ENCODE results near the gene USP2. TPM values are rescaled to one million over a fixed set of nuclear protein-coding genes. Genes with fewer than 3 reads are reported as not detected.

Gene USP2
- total RNA-seq, 2 experiments from 2014 or later, result 10.6 to 24.5 TPM

GRCh38 chr11:119337581-119338317, 43.7 kb downstream of the USP2 start:
- peak overlapping the region; percentile 13 for H3K4me3 ChIP-seq (ENCODE audit: low read depth, low read length, poor library complexity, severe bottlenecking)
- H3K4me2 ChIP-seq (ENCODE audit: low read length), result peak overlapping the region; percentile 50
- H3K9me2 ChIP-seq (ENCODE audit: insufficient read depth, low read length), result no peaks in the 10 kb centered on the region
- ChIA-PET POLR2A (interaction anchor here (0.5 to 1.8 kb wide), 13 partner anchors 19 to 1964 kb away, joined by 3 to 7 read pairs (median 3); partner anchors contain the start of genes HINFP and USP2), CTCF (ENCODE audit: unreplicated experiment) (interaction anchor here (0.5 to 2.0 kb wide), 11 partner anchors 13 to 336 kb away, joined by 3 to 16 read pairs (median 4); partner anchors contain the start of gene USP2)
- no peaks in the 10 kb centered on the region for H3K9me3 ChIP-seq (ENCODE audit: low read length)
- peaks cover 6% of the 10 kb centered on the region; the same call in 1 of the 2 replicates for H3K36me3 ChIP-seq (ENCODE audit: insufficient read depth, low read length)
- H3K79me2 ChIP-seq (ENCODE audit: insufficient read depth, low read depth, low read length), result peaks cover 10% of the 10 kb centered on the region; the same call in 1 of the 2 replicates
- peaks cover 48% of the 10 kb centered on the region for H3K4me1 ChIP-seq (ENCODE audit: insufficient read depth, low read length, poor library complexity, severe bottlenecking)
- H2AFZ ChIP-seq (ENCODE audit: low read length), result no peak overlapping the region
- no peak for DNase-seq (ENCODE audit: low spot score)
- intact Hi-C loops (cut with micrococcal nuclease; ENCODE audit: unreplicated experiment), result loop anchor here (1.0 to 5.0 kb wide), 2 partner anchors 37 to 135 kb away; no protein-coding TSS in a partner anchor
- TF ChIP-seq CTCF (conservative IDR thresholded peaks at IDR 0.05; ENCODE audit: low read length) (no peak), EZH2phosphoT487 (IDR thresholded peaks at IDR 0.05; ENCODE audit: borderline replicate concordance, low read depth, low read length) (no peak)
- BruUV-seq (replicated peaks), result no TSS peak
- no peaks in the 10 kb centered on the region for H4K20me1 ChIP-seq (ENCODE audit: insufficient read depth, low read length)
- H3K27ac ChIP-seq (ENCODE audit: low read depth, low read length, poor library complexity, severe bottlenecking), result no peak overlapping the region

DNA sequence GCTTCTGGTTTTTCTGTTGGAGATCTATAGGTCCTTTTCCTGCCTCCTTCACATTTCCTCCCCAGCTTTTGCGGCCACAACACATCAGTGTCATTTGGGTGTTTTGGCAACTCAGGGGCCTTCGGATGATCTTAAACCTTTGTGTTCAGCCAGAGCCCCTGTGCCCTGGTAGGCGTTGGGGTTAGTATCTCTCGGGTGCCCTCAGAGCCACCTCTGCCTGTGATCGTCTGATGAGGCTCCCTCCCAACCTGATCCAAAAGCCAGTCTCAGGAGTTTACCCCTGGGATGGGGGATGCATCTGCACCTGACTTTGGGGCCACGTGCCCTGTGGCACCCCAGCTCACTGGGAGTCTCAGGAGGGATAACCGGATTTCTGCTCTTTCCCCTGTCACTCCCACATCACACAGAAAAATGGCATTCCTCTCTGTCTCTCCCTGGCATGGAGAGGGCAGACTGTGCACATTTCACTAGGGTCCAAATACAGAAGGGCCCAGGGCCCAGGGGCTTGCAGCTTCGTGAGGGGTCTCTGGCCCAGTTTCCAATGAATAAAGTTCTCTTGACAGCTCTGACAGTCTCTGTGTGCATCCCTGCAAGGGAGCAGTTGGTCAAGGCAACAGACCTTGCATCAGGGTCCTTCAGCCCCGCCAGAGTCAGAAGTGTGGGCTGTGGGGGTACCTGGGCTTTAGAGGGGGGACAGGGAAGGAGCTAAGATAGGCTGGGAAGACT, 44.6 kb downstream of the USP2 start:
- H3K4me1 ChIP-seq (ENCODE audit: insufficient read depth, low read length, poor library complexity, severe bottlenecking), result peaks cover 48% of the 10 kb centered on the region
- H3K79me2 ChIP-seq (ENCODE audit: insufficient read depth, low read depth, low read length), result peaks cover 10% of the 10 kb centered on the region; the same call in 1 of the 2 replicates
- H2AFZ ChIP-seq (ENCODE audit: low read length), result no peak overlapping the region
- H3K4me3 ChIP-seq (ENCODE audit: low read depth, low read length, poor library complexity, severe bottlenecking), result peak overlapping the region; percentile 13
- H3K27ac ChIP-seq (ENCODE audit: low read depth, low read length, poor library complexity, severe bottlenecking), result no peak overlapping the region
- TF ChIP-seq EZH2phosphoT487 (IDR thresholded peaks at IDR 0.05; ENCODE audit: borderline replicate concordance, low read depth, low read length) (no peak), CTCF (conservative IDR thresholded peaks at IDR 0.05; ENCODE audit: low read length) (no peak)
- ChIA-PET CTCF (ENCODE audit: unreplicated experiment) (interaction anchor here (1.6 to 2.0 kb wide), 2 partner anchors 34 to 37 kb away, joined by 4 to 14 read pairs; no protein-coding TSS in a partner anchor), POLR2A (interaction anchor here (0.8 to 1.8 kb wide), 4 partner anchors 25 to 216 kb away, joined by 3 to 7 read pairs (median 4); partner anchors contain the start of genes HINFP and USP2)
- no peaks in the 10 kb centered on the region for H3K9me3 ChIP-seq (ENCODE audit: low read length)
- peak overlapping the region; percentile 50 for H3K4me2 ChIP-seq (ENCODE audit: low read length)
- intact Hi-C loops (cut with micrococcal nuclease; ENCODE audit: unreplicated experiment), result loop anchor here (5.0 kb wide), 1 partner anchor 135 kb away; no protein-coding TSS in a partner anchor
- peaks cover 6% of the 10 kb centered on the region; the same call in 1 of the 2 replicates for H3K36me3 ChIP-seq (ENCODE audit: insufficient read depth, low read length)
- no peaks in the 10 kb centered on the region for H4K20me1 ChIP-seq (ENCODE audit: insufficient read depth, low read length)
- no peaks in the 10 kb centered on the region for H3K9me2 ChIP-seq (ENCODE audit: insufficient read depth, low read length)
- no TSS peak for BruUV-seq (replicated peaks)
- no peak for DNase-seq (ENCODE audit: low spot score)

Measured in OCI-LY7 (cell line).